Left hindlimb (tissue), 1 donor: ENCODE data around the gene ZNF697.
A peak's percentile ranks its signal among the peaks of the same experiment; 100 is the strongest.
"Not testable (repeated sequence)": the region's sequence is repeated elsewhere in the genome, so short reads cannot be mapped to it uniquely, and the experiment has no call there.

Experiments used
- DNase-seq: peaks from one replicate; pipeline ENCODE4 v3.0.0-alpha.2; 2018

ZNF697 gene

GRCh38 chr1:119600561-119600960, 47.5 kb downstream of the ZNF697 start:
- DNase-seq = no peak

DNA sequence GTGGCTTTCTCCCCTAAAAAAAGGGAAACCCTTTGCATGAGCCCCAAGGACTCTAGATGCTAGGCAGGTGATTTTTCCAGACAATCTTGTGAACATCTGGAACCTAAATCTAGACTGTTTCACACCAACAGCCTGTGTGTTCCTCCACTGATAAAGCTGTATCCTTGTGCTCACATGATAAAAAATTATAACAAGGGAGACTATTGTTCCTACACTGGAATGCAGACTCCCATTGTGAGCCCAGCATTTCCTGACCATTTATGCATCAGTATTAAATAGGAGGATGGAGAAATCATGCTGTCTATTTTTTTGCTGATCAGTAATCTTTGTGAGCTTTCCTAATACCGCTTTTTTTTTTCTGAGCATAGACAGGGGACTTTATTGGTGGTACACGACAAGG, 52.5 kb downstream of the ZNF697 start:
- DNase-seq = no peak

GRCh38 chr1:119595168-119595567, 52.9 kb downstream of the ZNF697 start:
- DNase-seq = no peak

DNA sequence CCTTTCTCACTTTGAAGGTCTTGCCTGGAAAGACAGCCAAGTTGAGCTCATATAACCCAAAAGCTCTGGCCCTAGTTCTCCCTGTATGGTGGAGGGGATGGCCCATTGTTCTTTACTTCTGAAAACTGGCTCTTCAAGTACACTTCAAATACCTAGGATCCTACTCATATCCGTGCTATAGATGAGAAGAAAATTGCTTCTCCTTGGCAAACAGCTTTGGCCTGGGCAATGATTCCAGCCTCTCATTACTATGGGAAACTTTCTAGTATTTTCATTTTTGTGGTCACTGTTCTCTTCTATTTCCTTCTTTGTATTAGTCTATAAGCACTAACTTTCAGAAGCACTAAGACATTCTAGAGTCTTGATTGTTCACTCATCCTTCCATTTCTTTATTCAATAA, 53.7 kb downstream of the ZNF697 start:
- DNase-seq = peak; percentile 47

DNA sequence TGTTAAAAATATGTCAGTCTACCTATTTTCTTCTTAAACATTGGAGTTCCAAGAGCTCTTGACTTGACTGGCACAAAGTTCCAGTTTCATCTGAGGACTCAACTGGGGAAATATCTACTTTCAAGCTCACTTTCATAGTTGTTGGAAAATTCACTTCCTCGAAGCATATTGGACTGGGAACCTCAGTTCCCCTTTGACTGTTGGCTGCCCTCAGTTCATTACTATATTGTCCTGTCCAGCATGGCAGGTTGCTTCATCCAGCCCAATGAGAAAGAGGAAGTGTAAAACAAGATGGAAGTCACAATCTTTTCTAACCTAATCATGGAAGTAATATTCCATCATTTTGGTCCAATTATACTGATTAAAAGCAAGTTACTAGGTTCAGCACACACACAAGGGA, 54.3 kb downstream of the ZNF697 start:
- no peak for DNase-seq

GRCh38 chr1:119590393-119590792, 57.7 kb downstream of the ZNF697 start:
- no peak for DNase-seq

DNA sequence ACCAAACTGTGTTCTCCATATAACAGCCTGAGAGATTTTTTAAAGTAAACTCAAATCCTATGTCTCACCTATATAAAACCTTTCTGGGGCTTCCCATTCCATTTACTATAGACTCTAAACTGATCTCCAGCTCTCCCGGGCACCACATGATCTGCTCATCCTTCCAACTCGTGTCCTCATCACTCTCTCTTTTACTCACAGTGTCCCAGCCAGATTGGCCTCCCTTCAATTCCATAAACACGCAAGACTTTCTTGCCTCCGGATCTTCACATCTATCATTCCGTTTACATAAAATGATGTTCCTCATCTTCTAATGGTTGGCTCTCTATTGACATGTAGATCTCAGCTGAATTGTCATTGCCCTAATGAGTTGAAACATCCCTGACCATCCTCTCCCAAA, 59.4 kb downstream of the ZNF697 start:
- no peak for DNase-seq

DNA sequence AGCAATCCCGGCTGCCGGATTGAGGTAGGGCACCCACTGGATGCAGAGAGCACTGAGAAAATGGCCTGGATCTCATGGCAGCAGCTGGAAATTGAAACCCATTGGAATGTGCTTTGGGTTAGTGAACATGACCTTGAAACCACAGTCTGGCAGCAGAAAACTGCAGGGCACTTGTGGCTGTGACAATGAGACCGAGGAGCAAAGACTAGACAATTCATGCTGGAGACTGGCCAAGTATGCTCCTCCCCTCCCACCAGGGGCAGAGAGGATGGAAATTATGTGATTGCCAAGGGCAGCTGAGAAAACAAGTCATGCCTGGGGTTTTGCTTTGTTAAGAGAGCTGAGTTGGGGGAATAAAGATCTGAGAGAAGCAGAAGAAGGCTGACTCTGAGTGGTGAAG, 60.7 kb downstream of the ZNF697 start:
- peak; percentile 78 for DNase-seq

DNA sequence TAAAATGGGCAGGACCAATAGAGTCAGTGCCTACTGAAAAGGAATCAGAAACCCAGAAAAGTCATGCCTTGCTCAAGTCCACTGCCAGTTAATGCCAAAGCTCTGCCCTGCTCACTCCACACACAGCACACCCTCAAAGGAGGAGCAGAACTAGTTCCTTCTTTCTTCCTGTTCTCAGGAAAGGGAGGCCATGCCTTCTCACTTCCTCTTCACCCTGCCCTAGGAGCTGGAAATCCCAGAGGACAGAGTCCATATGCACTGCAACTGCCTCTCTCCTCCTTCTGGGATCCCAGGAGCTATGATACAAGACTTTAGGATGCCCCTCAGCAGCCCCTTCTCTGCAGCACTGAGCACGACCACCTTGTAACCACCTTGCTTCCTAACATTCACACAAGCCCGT, 62.3 kb downstream of the ZNF697 start:
- not testable (repeated sequence) for DNase-seq

DNA sequence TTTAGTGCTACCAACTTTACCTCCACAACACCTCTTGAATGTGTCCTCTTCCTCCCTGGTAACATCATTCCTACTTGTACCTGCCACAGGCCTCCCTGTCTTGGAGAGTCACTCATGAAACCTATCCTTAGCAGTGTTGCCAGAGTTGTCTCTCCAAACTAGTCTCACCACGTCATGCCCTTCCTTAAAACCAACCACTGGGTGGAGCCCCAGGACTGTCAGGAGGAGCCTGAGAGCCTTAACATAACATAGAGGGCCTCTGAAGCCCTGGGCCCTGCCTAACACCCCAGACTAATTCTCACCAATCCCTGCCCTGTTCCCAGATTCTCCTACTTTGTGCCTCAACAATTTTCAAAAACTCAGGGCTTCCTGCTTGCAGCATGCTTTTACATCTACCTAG, 65.3 kb downstream of the ZNF697 start:
- DNase-seq = peak; percentile 61

- not testable (repeated sequence) for DNase-seq
These were observed 67.0 kb downstream of the ZNF697 start for GRCh38 chr1:119581076-119581475.

DNA sequence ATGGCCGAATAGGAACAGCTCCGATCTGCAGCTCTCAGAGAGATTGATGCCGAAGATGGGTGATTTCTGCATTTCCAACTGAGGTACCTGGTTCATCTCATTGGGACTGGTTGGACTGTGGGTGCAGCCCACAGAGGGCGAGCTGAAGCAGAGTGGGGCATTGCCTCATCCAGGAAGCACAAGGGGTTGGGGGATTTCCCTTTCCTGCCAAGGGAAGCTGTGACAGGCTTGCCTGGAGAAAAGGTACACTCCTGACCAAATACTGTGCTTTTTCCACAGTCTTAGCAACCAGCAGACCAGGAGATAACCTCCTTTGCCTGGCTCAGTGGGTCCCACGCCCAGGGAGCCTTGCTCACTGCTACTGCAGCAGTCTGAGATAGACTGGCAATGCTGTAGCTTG, 74.2 kb downstream of the ZNF697 start:
- DNase-seq = no peak

DNA sequence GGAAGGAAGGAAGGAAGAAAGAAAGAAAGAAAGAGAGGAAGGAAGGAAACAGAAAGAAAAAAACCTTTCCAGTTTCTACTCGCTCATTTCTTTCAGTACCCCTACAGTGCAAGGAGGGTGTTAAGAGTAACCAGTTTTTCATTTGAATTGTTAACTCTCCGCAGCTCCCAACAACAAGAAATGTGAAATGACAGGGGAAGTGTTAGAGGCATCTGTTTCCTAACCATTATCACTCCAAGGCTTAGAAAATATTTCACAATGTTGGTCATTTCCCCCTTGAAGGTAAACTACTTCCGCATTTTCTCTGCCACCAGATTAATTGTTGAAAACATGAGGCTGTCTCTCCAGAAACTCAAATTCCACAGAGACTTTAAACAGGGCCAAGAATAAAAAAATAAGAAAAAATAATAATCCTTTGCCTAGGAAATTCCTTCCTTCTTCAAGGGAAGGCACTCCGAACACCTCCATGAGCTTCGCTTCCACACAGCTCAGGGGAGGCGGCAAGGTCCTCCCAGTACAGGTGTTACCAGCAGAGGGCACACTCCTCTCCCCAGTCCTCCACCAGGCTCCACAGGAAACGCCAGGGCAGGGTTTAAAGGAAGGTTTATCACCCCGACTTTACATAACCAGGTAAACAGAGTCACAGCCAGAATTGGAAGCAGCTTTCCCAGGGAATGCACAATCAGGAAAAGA, 78.0 kb downstream of the ZNF697 start:
- not testable (repeated sequence) for DNase-seq
